Upper lobe of left lung (tissue), 6 donors: ENCODE measurements around the gene NRM. TPM values are rescaled to one million over a fixed set of nuclear protein-coding genes. Genes with fewer than 3 reads are reported as not detected.

Experiments used
- ATAC-seq, 2 donors: fragments of 200-7000 bp; cut with Tn5 transposase; one replicate each; pipeline ENCODE4 v1.9.1; 2022; ENCODE audit warnings: mild to moderate bottlenecking in 2 of 2, moderate library complexity in 2 of 2; ENCODE audit not compliant: low FRiP score in 2 of 2
- DNase-seq, 2 donors: peaks; one replicate each; pipeline ENCODE4 v3.0.0-alpha.2; 2019 to 2020
- H3K27ac ChIP-seq, 4 donors: fragments of 200-600 bp; sonication (generic); one replicate each; pipeline ENCODE4 v1.5.1; 2016 to 2019
- H3K27me3 ChIP-seq, 4 donors: fragments of 200-600 bp; sonication (generic); one replicate each; pipeline ENCODE4 v1.5.1; 2017 to 2019
- H3K36me3 ChIP-seq, 4 donors: fragments of 200-600 bp; sonication (generic); one replicate each; pipeline ENCODE4 v1.5.1; 2016 to 2019
- H3K4me1 ChIP-seq, 4 donors: fragments of 200-600 bp; sonication (generic); one replicate each; pipeline ENCODE4 v1.5.1; 2018 to 2019
- H3K4me3 ChIP-seq, 4 donors: fragments of 200-600 bp; sonication (generic); one replicate each; pipeline ENCODE4 v1.5.1; 2017 to 2019; ENCODE audit warnings: mild to moderate bottlenecking in 2 of 4, moderate library complexity in 1 of 4
- H3K9me3 ChIP-seq, 4 donors: fragments of 200-600 bp; sonication (generic); one replicate each; pipeline ENCODE4 v1.5.1; 2018 to 2019
- EP300 ChIP-seq, 4 donors: sonication (generic); formaldehyde crosslinking; IDR thresholded peaks; one replicate each; pipeline ENCODE4 v1.5.1; 2017; ENCODE audit warnings: antibody characterized with exemption in 4 of 4, control low read depth in 2 of 4
- POLR2A ChIP-seq, 4 donors: fragments of 450-650 bp; IDR thresholded peaks; one replicate each; pipeline ENCODE4 v1.5.1; 2016 to 2017; ENCODE audit warnings: antibody characterized with exemption in 4 of 4, mild to moderate bottlenecking in 2 of 4
- POLR2AphosphoS5 ChIP-seq, 2 donors: sonication (generic); formaldehyde crosslinking; IDR thresholded peaks; one replicate each; pipeline ENCODE4 v1.5.1; 2017; ENCODE audit warnings: antibody characterized with exemption in 2 of 2
- WGBS, 2 donors: methylation state at CpG; one replicate each; pipeline ENCODE4 v1.1.5; 2017 to 2018; 5-methylcytosine and 5-hydroxymethylcytosine counted together
- total RNA-seq, 6 donors: library from RNA; depleted of rRNA in 4 of 6; stranded (reverse); fragments of >200 nt in 4 of 6; gene quantifications; one replicate each; pipeline versions ENCODE4 v1.1.0 to v1.2.1, GENCODE V29; 2016 to 2021
- TF ChIP-seq, protein P1 (sequence below), 6 experiments: fragments of 450-650 bp in 4 of 6; fragments of 200-600 bp in 2 of 6; sonication (generic) in 2 of 6; IDR thresholded peaks; one replicate each; pipeline ENCODE4 v1.5.1; 2016 to 2019; ENCODE audit warnings: antibody characterized with exemption in 6 of 6
- donor health status: DM: no; HTN: no; CAD: no; lungs with moderate emphysema.
- donor health status: DM: no; HTN: yes; CAD: no; lungs with severe emphysema.

The NRM gene
- total RNA-seq, 6 donors from 2014 or later = 3.3 to 13.4 (median 7.2) TPM

DNA sequence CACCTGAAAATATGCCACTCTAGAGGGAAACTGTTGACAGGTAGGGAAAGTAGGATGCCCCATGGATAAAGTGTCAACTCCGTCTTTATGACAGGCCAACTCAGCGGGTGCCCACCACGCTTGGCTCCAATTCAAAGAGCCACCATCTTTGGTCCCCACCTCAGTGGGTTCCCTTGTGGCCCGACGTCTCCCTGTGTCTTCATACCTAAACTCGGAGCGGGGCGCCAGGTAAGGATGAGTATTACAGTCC is 26.0 kb upstream of the NRM start:
- DNase-seq (no peak), ATAC-seq (no peak)
- Histone ChIP-seq H3K9me3 (no peaks in the 10 kb centered on the region), H3K4me1 (peaks cover 30 to 32% (median 32%) of the 10 kb centered on the region in 4 donors), H3K27me3 (no peaks in the 10 kb centered on the region), H3K4me3 (peak overlapping the region; percentile 52 to 76 (median 62)), H3K36me3 (peaks cover 0 to 29% (median 19%) of the 10 kb centered on the region in 4 donors), H3K27ac (peak overlapping the region; percentile 91 to 93 (median 92))
- TF ChIP-seq POLR2AphosphoS5 (IDR thresholded peaks at IDR 0.05) (no peak), EP300 (IDR thresholded peaks at IDR 0.05) (no peak), POLR2A (IDR thresholded peaks at IDR 0.05) (no peak)
- TF ChIP-seq, protein P1, sequence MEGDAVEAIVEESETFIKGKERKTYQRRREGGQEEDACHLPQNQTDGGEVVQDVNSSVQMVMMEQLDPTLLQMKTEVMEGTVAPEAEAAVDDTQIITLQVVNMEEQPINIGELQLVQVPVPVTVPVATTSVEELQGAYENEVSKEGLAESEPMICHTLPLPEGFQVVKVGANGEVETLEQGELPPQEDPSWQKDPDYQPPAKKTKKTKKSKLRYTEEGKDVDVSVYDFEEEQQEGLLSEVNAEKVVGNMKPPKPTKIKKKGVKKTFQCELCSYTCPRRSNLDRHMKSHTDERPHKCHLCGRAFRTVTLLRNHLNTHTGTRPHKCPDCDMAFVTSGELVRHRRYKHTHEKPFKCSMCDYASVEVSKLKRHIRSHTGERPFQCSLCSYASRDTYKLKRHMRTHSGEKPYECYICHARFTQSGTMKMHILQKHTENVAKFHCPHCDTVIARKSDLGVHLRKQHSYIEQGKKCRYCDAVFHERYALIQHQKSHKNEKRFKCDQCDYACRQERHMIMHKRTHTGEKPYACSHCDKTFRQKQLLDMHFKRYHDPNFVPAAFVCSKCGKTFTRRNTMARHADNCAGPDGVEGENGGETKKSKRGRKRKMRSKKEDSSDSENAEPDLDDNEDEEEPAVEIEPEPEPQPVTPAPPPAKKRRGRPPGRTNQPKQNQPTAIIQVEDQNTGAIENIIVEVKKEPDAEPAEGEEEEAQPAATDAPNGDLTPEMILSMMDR (IDR thresholded peaks at IDR 0.05) = no peak
- WGBS, 2 donors = 3 to 4% methylated on average over 8 of the region's 8 CpGs

DNA sequence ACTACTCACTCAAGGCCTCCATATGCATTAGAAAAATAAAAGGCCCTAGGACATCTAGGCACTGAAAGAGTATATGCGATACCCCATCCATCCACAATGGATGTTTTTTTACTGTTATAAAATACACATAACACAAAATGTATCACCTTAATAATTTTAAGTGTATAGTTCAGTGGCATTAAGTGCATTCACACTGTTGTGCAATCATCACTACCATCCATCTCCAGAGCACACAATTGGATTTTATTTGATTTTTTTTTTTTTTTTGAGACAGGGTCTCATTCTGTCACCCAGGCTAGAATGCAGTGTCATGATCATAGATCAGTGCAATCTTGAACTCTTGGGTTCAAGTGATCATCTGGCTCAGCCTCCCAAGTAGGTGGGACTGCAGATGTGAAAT is 23.5 kb upstream of the NRM start:
- ATAC-seq = no peak
- WGBS, 2 donors = 97 to 100% methylated on average over 1 of the region's 1 CpG

DNA sequence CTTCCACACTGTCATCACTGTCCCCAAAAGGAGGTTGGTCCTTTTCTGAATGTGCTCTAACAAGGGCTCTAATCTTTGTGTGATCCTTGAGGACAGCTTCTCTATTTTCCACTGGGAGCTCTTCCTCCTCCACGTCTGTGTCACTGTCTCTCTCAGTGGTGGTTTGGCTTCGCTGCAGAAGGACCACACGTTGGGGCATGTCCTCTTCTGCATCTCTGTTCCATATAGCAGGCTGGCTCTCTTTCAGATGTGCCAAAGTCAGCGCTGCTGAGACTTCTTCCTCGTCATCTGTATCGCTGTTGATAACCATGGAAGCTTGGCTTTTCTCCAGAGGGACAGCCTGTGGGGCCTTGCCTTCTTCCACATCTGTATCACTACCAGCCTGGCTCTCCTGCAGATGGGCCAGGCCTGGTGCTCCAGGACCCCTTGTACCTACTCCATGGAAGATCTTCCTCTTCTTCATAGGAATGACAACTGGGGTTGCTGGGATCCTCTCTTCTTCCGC is 21.7 kb upstream of the NRM start:
- H3K27ac ChIP-seq = no peak overlapping the region
- no peak for ATAC-seq
- peaks cover 8 to 9% (median 9%) of the 10 kb centered on the region in 4 donors for H3K4me1 ChIP-seq
- H3K4me3 ChIP-seq = no peak overlapping the region
- 88 to 90% methylated on average over 7 of the region's 7 CpGs for WGBS, 2 donors
- no peak for DNase-seq
- peaks cover 5 to 65% (median 41%) of the 10 kb centered on the region in 4 donors for H3K36me3 ChIP-seq
- no peaks in the 10 kb centered on the region for H3K27me3 ChIP-seq
- TF ChIP-seq EP300 (IDR thresholded peaks at IDR 0.05) = no peak
- TF ChIP-seq POLR2A (IDR thresholded peaks at IDR 0.05) = no peak
- TF ChIP-seq, protein P1 (IDR thresholded peaks at IDR 0.05) = no peak
- no peak for TF ChIP-seq POLR2AphosphoS5 (IDR thresholded peaks at IDR 0.05)
- no peaks in the 10 kb centered on the region for H3K9me3 ChIP-seq

More for the DNA sequence above, 23.5 kb upstream of the NRM start:
- Histone ChIP-seq H3K27me3 (no peaks in the 10 kb centered on the region), H3K4me1 (peaks cover 24 to 25% (median 25%) of the 10 kb centered on the region in 4 donors), H3K27ac (no peak overlapping the region), H3K36me3 (peaks cover 5 to 52% (median 35%) of the 10 kb centered on the region in 4 donors), H3K4me3 (no peak overlapping the region), H3K9me3 (no peaks in the 10 kb centered on the region)
- DNase-seq = no peak
- no peak for TF ChIP-seq POLR2A (IDR thresholded peaks at IDR 0.05)
- no peak for TF ChIP-seq EP300 (IDR thresholded peaks at IDR 0.05)
- TF ChIP-seq POLR2AphosphoS5 (IDR thresholded peaks at IDR 0.05) = no peak
- TF ChIP-seq, protein P1 (IDR thresholded peaks at IDR 0.05) = no peak

DNA sequence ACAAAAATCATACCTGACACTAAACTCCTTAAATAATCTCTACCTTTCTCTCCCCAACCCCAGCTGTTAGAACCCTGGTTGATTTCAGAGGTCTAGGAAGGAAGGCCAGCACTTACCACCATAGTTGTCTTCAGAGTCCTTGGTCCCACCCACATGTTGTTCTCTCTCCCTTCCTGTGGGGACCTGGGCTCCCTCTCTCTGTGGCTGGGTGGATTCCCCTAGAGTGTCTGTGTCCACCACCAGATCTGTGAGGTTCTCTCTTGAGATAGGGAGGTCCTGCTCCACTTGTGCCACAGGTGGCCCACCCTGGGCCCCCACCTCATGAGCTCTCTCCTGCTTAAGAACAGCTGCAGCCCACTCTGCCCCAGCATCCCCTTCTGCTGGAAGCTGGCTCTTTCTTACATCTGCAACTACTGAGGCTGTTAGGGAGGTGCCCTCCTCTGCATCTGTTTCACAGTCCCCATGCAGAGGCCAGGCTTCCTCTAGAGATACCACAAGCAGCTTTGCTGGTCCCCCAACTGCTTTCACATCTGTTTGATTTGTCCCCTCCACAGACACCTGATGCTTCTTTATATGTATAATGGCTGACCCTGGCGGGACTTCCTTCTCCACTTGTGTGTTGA is 21.1 kb upstream of the NRM start:
- Histone ChIP-seq H3K27ac (no peak overlapping the region), H3K27me3 (no peaks in the 10 kb centered on the region), H3K4me3 (no peak overlapping the region), H3K36me3 (peaks cover 10 to 72% (median 45%) of the 10 kb centered on the region in 4 donors), H3K4me1 (peaks cover 8 to 9% (median 9%) of the 10 kb centered on the region in 4 donors), H3K9me3 (no peaks in the 10 kb centered on the region)
- TF ChIP-seq EP300 (IDR thresholded peaks at IDR 0.05) (no peak), POLR2A (IDR thresholded peaks at IDR 0.05) (no peak), POLR2AphosphoS5 (IDR thresholded peaks at IDR 0.05) (no peak)
- TF ChIP-seq, protein P1 (IDR thresholded peaks at IDR 0.05) = no peak
- ATAC-seq = no peak
- WGBS, 2 donors = 83 to 92% methylated on average over 1 of the region's 1 CpG
- no peak for DNase-seq
